Inferior parietal cortex (tissue), 1 donor: ENCODE data around the gene RPUSD1.

ENCODE experiments used
- DNase-seq: peaks from one replicate; pipeline ENCODE4 v3.0.0-alpha.2; 2016; ENCODE audit errors: extremely low spot score

The RPUSD1 gene

GRCh38 chr16:819336-820043, 31.3 kb upstream of the RPUSD1 start:
- DNase-seq, result no peak

GRCh38 chr16:818592-818991, 30.4 kb upstream of the RPUSD1 start:
- no peak for DNase-seq

- DNase-seq, result no peak
Measured at GRCh38 chr16:818132-818531, 30.0 kb upstream of the RPUSD1 start.

- DNase-seq, result no peak
Measured at GRCh38 chr16:817001-817906, 29.1 kb upstream of the RPUSD1 start.

- no peak for DNase-seq
Measured at GRCh38 chr16:815861-816260, 27.7 kb upstream of the RPUSD1 start.

- DNase-seq, result no peak
Measured at GRCh38 chr16:814974-815373, 26.8 kb upstream of the RPUSD1 start.

GRCh38 chr16:813916-814412, 25.8 kb upstream of the RPUSD1 start:
- DNase-seq, result no peak

GRCh38 chr16:813204-813915, 25.2 kb upstream of the RPUSD1 start:
- DNase-seq, result peak; percentile 52

GRCh38 chr16:808085-808386, 19.9 kb upstream of the RPUSD1 start:
- DNase-seq, result no peak

GRCh38 chr16:807347-808084, 19.3 kb upstream of the RPUSD1 start:
- DNase-seq, result peak; percentile 92

- DNase-seq, result no peak
Measured at GRCh38 chr16:805474-805873, 17.3 kb upstream of the RPUSD1 start.

GRCh38 chr16:804193-805048, 16.2 kb upstream of the RPUSD1 start:
- no peak for DNase-seq

- no peak for DNase-seq
Measured at GRCh38 chr16:803754-804080, 15.5 kb upstream of the RPUSD1 start.

GRCh38 chr16:802914-803753, 15.0 kb upstream of the RPUSD1 start:
- no peak for DNase-seq

- DNase-seq, result no peak
Measured at GRCh38 chr16:802461-802860, 14.3 kb upstream of the RPUSD1 start.

- DNase-seq, result no peak
Measured at GRCh38 chr16:801584-802363, 13.6 kb upstream of the RPUSD1 start.

- DNase-seq, result no peak
Measured at GRCh38 chr16:800834-801511, 12.8 kb upstream of the RPUSD1 start.

GRCh38 chr16:799948-800833, 12.0 kb upstream of the RPUSD1 start, which contains the start of gene GNG13:
TSS of gene GNG13 (minus strand) at chr16:800734. CDS start at chr16:799077, 1,657 bp downstream.
- no peak for DNase-seq
